K562 (cell line): ENCODE data around the gene ETFBKMT. TPM values are rescaled to one million over a fixed set of nuclear protein-coding genes. Genes with fewer than 3 reads are reported as not detected.

Experiments
- CHD4 ChIP-seq: fragments of 200-600 bp; sonication (generic); IDR thresholded peaks from 3 replicates; pipeline ENCODE4 v1.6.1; 2012; ENCODE audit warnings: low read depth, mild to moderate bottlenecking, mixed read lengths, low read length, inconsistent platforms; ENCODE audit not compliant: insufficient read depth, insufficient replicate concordance, poor library complexity, severe bottlenecking
- CSDE1 ChIP-seq, 2 experiments: fragments of 450-650 bp; IDR thresholded peaks; 2 replicates each; pipeline ENCODE4 v1.6.1; 2016; ENCODE audit warnings: mild to moderate bottlenecking in 1 of 2
- HLTF ChIP-seq: fragments of 450-650 bp; IDR thresholded peaks from 2 replicates; pipeline ENCODE4 v1.6.1; 2016
- JUNB ChIP-seq: fragments of 450-650 bp; formaldehyde crosslinking; conservative IDR thresholded peaks from 2 replicates; pipeline ENCODE4 v1.4.0; 2020; ENCODE audit warnings: mild to moderate bottlenecking
- JUND ChIP-seq, 2 experiments: IDR thresholded peaks; 2 replicates in 1 of 2; 3 replicates in 1 of 2; pipeline ENCODE4 v1.6.1; 2011; ENCODE audit warnings: borderline replicate concordance in 2 of 2, low read depth in 2 of 2, low read length in 2 of 2, improper control_type of control experiment in 1 of 2, missing biosample characterization in 1 of 2, missing genetic modification characterization in 1 of 2, missing genetic modification reagents in 1 of 2
- NCOA1 ChIP-seq: fragments of 450-650 bp; IDR thresholded peaks from 2 replicates; pipeline ENCODE4 v1.6.1; 2016; ENCODE audit warnings: low read depth
- NCOR1 ChIP-seq: fragments of 450-650 bp; IDR thresholded peaks from 2 replicates; pipeline ENCODE4 v1.6.1; 2016; ENCODE audit warnings: mild to moderate bottlenecking, moderate library complexity
- RAD51 ChIP-seq: fragments of 450-650 bp; IDR thresholded peaks from 2 replicates; pipeline ENCODE4 v1.7.1; 2016; ENCODE audit warnings: low read depth, mild to moderate bottlenecking, borderline replicate concordance
- RHOXF2B ChIP-seq: fragments of 250-450 bp; sonication (Bioruptor Pico); conservative IDR thresholded peaks from 2 replicates; pipeline ENCODE4 v1.5.1; 2021
- SMAD1 ChIP-seq: fragments of 150-350 bp; IDR thresholded peaks from 2 replicates; pipeline ENCODE4 v1.6.1; 2014; ENCODE audit warnings: low read length, low read depth; ENCODE audit not compliant: partially characterized antibody
- SMAD4 ChIP-seq: fragments of 250-450 bp; sonication (Bioruptor Pico); conservative IDR thresholded peaks from 2 replicates; pipeline ENCODE4 v1.8.0; 2021; ENCODE audit warnings: inconsistent platforms, mild to moderate bottlenecking, moderate library complexity
- TEAD2 ChIP-seq: fragments of 450-650 bp; IDR thresholded peaks from 2 replicates; pipeline ENCODE4 v1.6.1; 2016; ENCODE audit warnings: missing genetic modification characterization, control low read depth, missing compliant biosample characterization
- ZNF586 ChIP-seq: fragments of 450-650 bp; formaldehyde crosslinking; conservative IDR thresholded peaks from 2 replicates; pipeline ENCODE4 v1.4.0; 2020; ENCODE audit warnings: mild to moderate bottlenecking, moderate library complexity
- ZNF778 ChIP-seq: fragments of 450-650 bp; formaldehyde crosslinking; IDR thresholded peaks from 2 replicates; pipeline ENCODE4 v1.4.0; 2020; ENCODE audit warnings: mild to moderate bottlenecking, moderate library complexity
- polyA plus RNA-seq, 8 experiments: library from polyadenylated mRNA; depleted of rRNA in 4 of 8; stranded (reverse) in 5 of 8; unstranded in 3 of 8; fragments of >200 nt; fragmentation: Nextera tagmentation in 2 of 8; fragmentation: Illumina TruSeq in 1 of 8; extraction: Ambion mirVana in 2 of 8; extraction: Trizol in 1 of 8; gene quantifications; 2 replicates each; pipeline versions ENCODE4 v1.2.1 to v1.2.3, GENCODE V29; 2011 to 2014; ENCODE audit warnings: inconsistent platforms in 1 of 8, missing spikeins in 1 of 8
- total RNA-seq, 7 experiments: library from RNA; depleted of rRNA in 6 of 7; stranded (reverse); fragments of >200 nt in 6 of 7; fragmentation: Illumina TruSeq in 2 of 7; extraction: Trizol in 2 of 7; gene quantifications; 2 replicates each; pipeline versions ENCODE4 v1.2.1 to v1.2.3, GENCODE V29; 2011 to 2021; ENCODE audit warnings: low replicate concordance in 1 of 7
- TF ChIP-seq, protein P1 (sequence below): sonication (generic); formaldehyde crosslinking; IDR thresholded peaks from 2 replicates; pipeline ENCODE4 v1.8.0; 2022; ENCODE audit warnings: missing genetic modification reagents, mild to moderate bottlenecking, moderate library complexity, borderline replicate concordance
- TF ChIP-seq, protein P2 (sequence below), 2 experiments: fragments of 250-450 bp in 1 of 2; fragments of 450-650 bp in 1 of 2; sonication (Bioruptor Pico) in 1 of 2; IDR thresholded peaks; 2 replicates each; pipeline versions ENCODE4 v1.6.1 to v1.8.0; 2016 to 2021; ENCODE audit warnings: mild to moderate bottlenecking in 2 of 2, moderate library complexity in 2 of 2, missing compliant biosample characterization in 1 of 2, missing genetic modification characterization in 1 of 2
- TF ChIP-seq, protein P3 (sequence below): sonication (generic); formaldehyde crosslinking; IDR thresholded peaks from 2 replicates; pipeline ENCODE4 v1.8.1; 2023; ENCODE audit warnings: mild to moderate bottlenecking, missing genetic modification reagents, moderate library complexity
- TF ChIP-seq, protein P4 (sequence below), 3 experiments: IDR thresholded peaks in 2 of 3; conservative IDR thresholded peaks in 1 of 3; 2 replicates each; pipeline ENCODE4 v1.5.1; 2011 to 2012; ENCODE audit warnings: low read length in 3 of 3, mild to moderate bottlenecking in 3 of 3, control low read depth in 2 of 3, improper control_type of control experiment in 1 of 3, inconsistent platforms in 1 of 3, low read depth in 1 of 3, mixed read lengths in 1 of 3, moderate library complexity in 1 of 3; ENCODE audit not compliant: insufficient read depth in 2 of 3
- TF ChIP-seq, protein P5 (sequence below): fragments of 450-650 bp; formaldehyde crosslinking; IDR thresholded peaks from 2 replicates; pipeline ENCODE4 v1.4.0; 2020; ENCODE audit warnings: mild to moderate bottlenecking, moderate library complexity

ETFBKMT gene
- total and polyA plus RNA-seq, 9 of the 15 experiments (the other 6 are each of a cell fraction or from before 2014, with no cell fraction given): 0.18 to 1.7 (median 0.96) TPM

DNA sequence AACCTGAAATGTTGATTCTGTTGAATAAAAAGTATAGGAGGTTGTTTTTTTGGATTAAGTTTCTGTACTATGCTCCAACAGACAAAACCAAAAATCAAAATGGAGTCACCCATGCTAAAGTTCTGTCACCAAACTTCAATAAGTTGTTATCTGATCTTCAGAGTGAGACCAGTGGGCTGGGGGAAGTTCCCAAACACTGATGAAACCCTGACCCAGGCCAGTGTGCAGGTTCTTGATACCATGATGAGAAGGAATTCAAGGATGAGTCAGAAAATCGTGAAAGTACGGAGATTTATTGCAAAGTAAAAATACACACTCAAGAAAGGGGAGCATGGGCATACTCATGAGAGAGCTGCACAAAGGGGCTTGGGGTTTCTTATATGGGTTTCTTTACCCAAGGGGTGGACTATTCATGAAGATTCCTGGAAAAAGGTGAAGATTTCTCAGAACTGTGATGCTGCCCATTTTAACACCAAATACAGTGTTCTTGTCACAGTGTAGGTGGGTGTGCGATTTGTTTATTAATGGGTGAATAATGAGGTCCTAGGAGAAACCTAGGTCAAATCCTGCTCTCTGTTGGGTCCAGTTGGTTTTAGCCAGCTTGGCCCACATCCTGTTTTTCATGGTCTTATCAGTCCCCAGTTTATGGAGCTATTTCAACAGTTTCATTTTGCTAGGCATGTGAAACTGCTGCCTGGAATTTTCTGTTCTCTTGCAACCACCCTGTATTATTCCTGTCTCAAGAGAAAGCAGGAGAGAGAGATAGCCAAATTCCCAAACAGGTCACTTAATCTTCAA, 41.1 kb upstream of the ETFBKMT start (continued):
- peak; percentile 86; the same call in 1 of the 2 replicates for TF ChIP-seq RHOXF2B (CRISPR knock-in tag)
- TF ChIP-seq ZNF586 (CRISPR knock-in tag): peak; percentile 89
- TF ChIP-seq, protein P1, sequence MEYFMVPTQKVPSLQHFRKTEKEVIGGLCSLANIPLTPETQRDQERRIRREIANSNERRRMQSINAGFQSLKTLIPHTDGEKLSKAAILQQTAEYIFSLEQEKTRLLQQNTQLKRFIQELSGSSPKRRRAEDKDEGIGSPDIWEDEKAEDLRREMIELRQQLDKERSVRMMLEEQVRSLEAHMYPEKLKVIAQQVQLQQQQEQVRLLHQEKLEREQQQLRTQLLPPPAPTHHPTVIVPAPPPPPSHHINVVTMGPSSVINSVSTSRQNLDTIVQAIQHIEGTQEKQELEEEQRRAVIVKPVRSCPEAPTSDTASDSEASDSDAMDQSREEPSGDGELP (CRISPR knock-in tag): no peak
- peak; percentile 99 for TF ChIP-seq SMAD4 (CRISPR knock-in tag)
- TF ChIP-seq CHD4: no peak
- TF ChIP-seq CSDE1 (IDR thresholded peaks at IDR 0.05): no peak
- TF ChIP-seq, protein P2, sequence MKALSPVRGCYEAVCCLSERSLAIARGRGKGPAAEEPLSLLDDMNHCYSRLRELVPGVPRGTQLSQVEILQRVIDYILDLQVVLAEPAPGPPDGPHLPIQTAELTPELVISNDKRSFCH (CRISPR knock-in tag; IDR thresholded peaks at IDR 0.05): peak; percentile 69; the same call in 1 of the 2 replicates
- TF ChIP-seq, protein P2 (tag; IDR thresholded peaks at IDR 0.05): peak; percentile 99
- TF ChIP-seq, protein P3, sequence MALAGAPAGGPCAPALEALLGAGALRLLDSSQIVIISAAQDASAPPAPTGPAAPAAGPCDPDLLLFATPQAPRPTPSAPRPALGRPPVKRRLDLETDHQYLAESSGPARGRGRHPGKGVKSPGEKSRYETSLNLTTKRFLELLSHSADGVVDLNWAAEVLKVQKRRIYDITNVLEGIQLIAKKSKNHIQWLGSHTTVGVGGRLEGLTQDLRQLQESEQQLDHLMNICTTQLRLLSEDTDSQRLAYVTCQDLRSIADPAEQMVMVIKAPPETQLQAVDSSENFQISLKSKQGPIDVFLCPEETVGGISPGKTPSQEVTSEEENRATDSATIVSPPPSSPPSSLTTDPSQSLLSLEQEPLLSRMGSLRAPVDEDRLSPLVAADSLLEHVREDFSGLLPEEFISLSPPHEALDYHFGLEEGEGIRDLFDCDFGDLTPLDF (CRISPR knock-in tag): no peak
- TF ChIP-seq, protein P4, sequence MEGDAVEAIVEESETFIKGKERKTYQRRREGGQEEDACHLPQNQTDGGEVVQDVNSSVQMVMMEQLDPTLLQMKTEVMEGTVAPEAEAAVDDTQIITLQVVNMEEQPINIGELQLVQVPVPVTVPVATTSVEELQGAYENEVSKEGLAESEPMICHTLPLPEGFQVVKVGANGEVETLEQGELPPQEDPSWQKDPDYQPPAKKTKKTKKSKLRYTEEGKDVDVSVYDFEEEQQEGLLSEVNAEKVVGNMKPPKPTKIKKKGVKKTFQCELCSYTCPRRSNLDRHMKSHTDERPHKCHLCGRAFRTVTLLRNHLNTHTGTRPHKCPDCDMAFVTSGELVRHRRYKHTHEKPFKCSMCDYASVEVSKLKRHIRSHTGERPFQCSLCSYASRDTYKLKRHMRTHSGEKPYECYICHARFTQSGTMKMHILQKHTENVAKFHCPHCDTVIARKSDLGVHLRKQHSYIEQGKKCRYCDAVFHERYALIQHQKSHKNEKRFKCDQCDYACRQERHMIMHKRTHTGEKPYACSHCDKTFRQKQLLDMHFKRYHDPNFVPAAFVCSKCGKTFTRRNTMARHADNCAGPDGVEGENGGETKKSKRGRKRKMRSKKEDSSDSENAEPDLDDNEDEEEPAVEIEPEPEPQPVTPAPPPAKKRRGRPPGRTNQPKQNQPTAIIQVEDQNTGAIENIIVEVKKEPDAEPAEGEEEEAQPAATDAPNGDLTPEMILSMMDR (IDR thresholded peaks at IDR 0.05 in 2 of 3, conservative IDR thresholded peaks at IDR 0.05 in 1 of 3; ENCODE audit: insufficient read depth in 2 of 3, low read depth in 1 of 3, low read length in 3 of 3): no peak
- TF ChIP-seq NCOA1: no peak
- TF ChIP-seq TEAD2 (tag): peak; percentile 96
- no peak for TF ChIP-seq NCOR1
- peak; percentile 67 for TF ChIP-seq JUND (IDR thresholded peaks at IDR 0.05; ENCODE audit: borderline replicate concordance, low read depth, low read length)
- peak; percentile 78; the same call in 2 of the 3 replicates for TF ChIP-seq JUND (tag; IDR thresholded peaks at IDR 0.05; ENCODE audit: borderline replicate concordance, low read depth, low read length)
- no peak for TF ChIP-seq RAD51
- TF ChIP-seq, protein P5, sequence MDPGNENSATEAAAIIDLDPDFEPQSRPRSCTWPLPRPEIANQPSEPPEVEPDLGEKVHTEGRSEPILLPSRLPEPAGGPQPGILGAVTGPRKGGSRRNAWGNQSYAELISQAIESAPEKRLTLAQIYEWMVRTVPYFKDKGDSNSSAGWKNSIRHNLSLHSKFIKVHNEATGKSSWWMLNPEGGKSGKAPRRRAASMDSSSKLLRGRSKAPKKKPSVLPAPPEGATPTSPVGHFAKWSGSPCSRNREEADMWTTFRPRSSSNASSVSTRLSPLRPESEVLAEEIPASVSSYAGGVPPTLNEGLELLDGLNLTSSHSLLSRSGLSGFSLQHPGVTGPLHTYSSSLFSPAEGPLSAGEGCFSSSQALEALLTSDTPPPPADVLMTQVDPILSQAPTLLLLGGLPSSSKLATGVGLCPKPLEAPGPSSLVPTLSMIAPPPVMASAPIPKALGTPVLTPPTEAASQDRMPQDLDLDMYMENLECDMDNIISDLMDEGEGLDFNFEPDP (CRISPR knock-in tag): 0 out of 2 replicates have a peak, but pooled peaks have one; percentile 64
- no peak for TF ChIP-seq HLTF
- TF ChIP-seq JUNB (CRISPR knock-in tag): no peak
- no peak for TF ChIP-seq SMAD1
- no peak for TF ChIP-seq ZNF778
